ENCODE data around the gene BCL11A. TPM values are rescaled to one million over a fixed set of nuclear protein-coding genes. Genes with fewer than 3 reads are reported as not detected.

BCL11A gene
- polyA plus RNA-seq, 2 of the 4 experiments (the other 2 are of a cell fraction), result 0.12 to 0.13 TPM

DNA sequence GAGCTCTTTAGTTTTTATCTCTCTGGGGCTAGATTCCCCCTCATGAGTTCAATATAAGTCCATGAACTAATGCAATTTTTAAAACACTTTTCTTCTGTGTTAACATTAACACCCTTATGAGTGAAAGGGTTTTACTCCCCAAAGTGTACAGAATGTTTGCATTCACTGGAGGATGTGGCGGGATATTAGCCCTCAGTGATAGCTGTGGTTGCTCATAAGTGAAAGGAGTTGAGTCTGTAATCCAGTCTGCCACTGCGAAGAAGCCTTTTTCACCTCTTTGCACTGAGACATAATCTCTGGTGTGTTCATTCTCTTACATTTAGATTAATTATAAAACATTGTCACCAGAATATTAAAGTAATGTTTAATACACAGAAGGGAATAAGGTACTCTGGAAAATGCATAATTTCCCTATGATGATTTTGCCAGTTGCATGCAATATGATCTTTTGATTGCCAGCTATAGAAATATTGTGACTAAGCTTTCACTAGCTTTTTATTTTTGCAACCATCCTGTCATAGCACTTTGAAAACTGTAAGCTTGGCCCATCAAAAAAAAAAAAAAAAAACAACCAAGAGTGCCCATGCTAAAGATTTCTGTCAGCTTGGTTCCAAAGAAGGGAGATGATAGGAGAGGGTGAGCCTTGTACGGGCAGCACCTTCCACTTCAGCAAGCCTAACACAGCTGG lies 113.2 kb downstream of the BCL11A start (continued):
- TF ChIP-seq ZNF302 (CRISPR knock-in tag; IDR thresholded peaks at IDR 0.05), result no peak
- TF ChIP-seq ESRRA (IDR thresholded peaks at IDR 0.05; ENCODE audit: borderline replicate concordance, low read length), result no peak
- no peak for TF ChIP-seq KDM5A (IDR thresholded peaks at IDR 0.05)
- no peak for TF ChIP-seq KDM1A (IDR thresholded peaks at IDR 0.05; ENCODE audit: low read depth)

DNA sequence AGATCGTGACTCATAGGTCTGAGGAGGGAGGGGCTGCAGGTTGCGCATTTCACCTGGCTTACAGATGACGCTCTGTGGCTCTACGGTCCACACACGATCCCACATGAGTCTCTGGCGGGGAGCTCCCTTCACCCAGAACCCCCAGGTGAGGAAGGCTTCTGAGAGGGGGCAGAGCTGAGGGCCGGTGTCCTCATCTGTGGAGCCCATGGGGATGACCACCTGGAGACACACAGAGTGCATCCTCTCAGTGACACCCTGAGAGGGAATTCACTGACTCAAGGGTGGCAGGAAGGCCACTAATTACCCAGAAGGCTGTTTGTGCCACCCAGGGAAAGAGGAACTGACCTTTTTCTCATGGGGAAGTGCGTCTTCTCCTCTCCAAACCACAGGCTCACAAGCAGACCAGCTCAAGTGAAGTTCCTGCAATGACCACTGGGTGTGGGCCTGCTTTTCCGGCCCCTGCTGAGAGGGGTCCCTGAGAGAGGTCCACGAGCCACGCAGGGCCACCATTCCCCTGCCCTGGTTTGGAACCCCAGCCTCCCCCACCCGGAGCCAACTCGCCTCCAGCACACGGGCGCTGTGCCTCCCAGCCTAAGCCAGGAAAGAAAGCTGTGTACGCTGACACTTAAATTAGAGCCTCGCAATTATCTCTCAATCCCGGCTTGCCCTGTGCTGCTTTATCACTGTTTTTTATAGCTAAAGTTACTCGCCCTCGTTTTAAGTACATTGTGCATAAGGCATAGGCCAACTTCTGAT lies 114.1 kb downstream of the BCL11A start:
- FAIRE-seq (no peak), DNase-seq (ENCODE audit: low read depth in 1 of 2, low spot score in 1 of 2) (no peak), ATAC-seq (peak; percentile 76 to 91; a peak in 4 of 6 replicates)
- Histone ChIP-seq H3K4me1 (no peaks in the 10 kb centered on the region), H3K4me2 (no peak overlapping the region), H3K27ac (no peak overlapping the region), H3K9me3 (no peaks in the 10 kb centered on the region), H3K4me3 (no peak overlapping the region)
- ChIA-PET CTCF (no interaction called here), POLR2A (no interaction called here)
- 51% methylated on average over 16 of the region's 20 CpGs for WGBS (ENCODE audit: missing lambda C conversion rate)
- TF ChIP-seq EHF (CRISPR knock-in tag; IDR thresholded peaks at IDR 0.05), result no peak
- no peak for TF ChIP-seq POLR2A (IDR thresholded peaks at IDR 0.05; ENCODE audit: low read length)
- TF ChIP-seq NPAS2 (CRISPR knock-in tag; IDR thresholded peaks at IDR 0.05; ENCODE audit: borderline replicate concordance), result no peak
- TF ChIP-seq, protein P1, sequence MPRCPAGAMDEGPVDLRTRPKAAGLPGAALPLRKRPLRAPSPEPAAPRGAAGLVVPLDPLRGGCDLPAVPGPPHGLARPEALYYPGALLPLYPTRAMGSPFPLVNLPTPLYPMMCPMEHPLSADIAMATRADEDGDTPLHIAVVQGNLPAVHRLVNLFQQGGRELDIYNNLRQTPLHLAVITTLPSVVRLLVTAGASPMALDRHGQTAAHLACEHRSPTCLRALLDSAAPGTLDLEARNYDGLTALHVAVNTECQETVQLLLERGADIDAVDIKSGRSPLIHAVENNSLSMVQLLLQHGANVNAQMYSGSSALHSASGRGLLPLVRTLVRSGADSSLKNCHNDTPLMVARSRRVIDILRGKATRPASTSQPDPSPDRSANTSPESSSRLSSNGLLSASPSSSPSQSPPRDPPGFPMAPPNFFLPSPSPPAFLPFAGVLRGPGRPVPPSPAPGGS (IDR thresholded peaks at IDR 0.05), result no peak
- TF ChIP-seq JUN (IDR thresholded peaks at IDR 0.05), result no peak
- TF ChIP-seq HOXA7 (CRISPR knock-in tag; IDR thresholded peaks at IDR 0.05), result no peak
- no peak for TF ChIP-seq ZSCAN20 (CRISPR knock-in tag; IDR thresholded peaks at IDR 0.05)
- no peak for TF ChIP-seq MAFK (IDR thresholded peaks at IDR 0.05; ENCODE audit: partially characterized antibody)
- TF ChIP-seq MYC (IDR thresholded peaks at IDR 0.05; ENCODE audit: borderline replicate concordance, low read length), result no peak
- TF ChIP-seq TFCP2L1 (CRISPR knock-in tag; IDR thresholded peaks at IDR 0.05), result no peak
- TF ChIP-seq, protein P2, sequence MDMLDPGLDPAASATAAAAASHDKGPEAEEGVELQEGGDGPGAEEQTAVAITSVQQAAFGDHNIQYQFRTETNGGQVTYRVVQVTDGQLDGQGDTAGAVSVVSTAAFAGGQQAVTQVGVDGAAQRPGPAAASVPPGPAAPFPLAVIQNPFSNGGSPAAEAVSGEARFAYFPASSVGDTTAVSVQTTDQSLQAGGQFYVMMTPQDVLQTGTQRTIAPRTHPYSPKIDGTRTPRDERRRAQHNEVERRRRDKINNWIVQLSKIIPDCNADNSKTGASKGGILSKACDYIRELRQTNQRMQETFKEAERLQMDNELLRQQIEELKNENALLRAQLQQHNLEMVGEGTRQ (IDR thresholded peaks at IDR 0.05), result no peak
- no peak for TF ChIP-seq EHMT2 (IDR thresholded peaks at IDR 0.05; ENCODE audit: low read depth)
- no peak for TF ChIP-seq ZNF302 (CRISPR knock-in tag; IDR thresholded peaks at IDR 0.05)
- no peak for TF ChIP-seq NR3C1 (IDR thresholded peaks at IDR 0.05)
- no peak for TF ChIP-seq CBX8 (IDR thresholded peaks at IDR 0.05)
- no peak for TF ChIP-seq CEBPB (IDR thresholded peaks at IDR 0.05)
- no peak for TF ChIP-seq CHD4 (IDR thresholded peaks at IDR 0.05; ENCODE audit: borderline replicate concordance)
- TF ChIP-seq, protein P3, sequence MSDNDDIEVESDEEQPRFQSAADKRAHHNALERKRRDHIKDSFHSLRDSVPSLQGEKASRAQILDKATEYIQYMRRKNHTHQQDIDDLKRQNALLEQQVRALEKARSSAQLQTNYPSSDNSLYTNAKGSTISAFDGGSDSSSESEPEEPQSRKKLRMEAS (IDR thresholded peaks at IDR 0.05), result no peak
- TF ChIP-seq, protein P4, sequence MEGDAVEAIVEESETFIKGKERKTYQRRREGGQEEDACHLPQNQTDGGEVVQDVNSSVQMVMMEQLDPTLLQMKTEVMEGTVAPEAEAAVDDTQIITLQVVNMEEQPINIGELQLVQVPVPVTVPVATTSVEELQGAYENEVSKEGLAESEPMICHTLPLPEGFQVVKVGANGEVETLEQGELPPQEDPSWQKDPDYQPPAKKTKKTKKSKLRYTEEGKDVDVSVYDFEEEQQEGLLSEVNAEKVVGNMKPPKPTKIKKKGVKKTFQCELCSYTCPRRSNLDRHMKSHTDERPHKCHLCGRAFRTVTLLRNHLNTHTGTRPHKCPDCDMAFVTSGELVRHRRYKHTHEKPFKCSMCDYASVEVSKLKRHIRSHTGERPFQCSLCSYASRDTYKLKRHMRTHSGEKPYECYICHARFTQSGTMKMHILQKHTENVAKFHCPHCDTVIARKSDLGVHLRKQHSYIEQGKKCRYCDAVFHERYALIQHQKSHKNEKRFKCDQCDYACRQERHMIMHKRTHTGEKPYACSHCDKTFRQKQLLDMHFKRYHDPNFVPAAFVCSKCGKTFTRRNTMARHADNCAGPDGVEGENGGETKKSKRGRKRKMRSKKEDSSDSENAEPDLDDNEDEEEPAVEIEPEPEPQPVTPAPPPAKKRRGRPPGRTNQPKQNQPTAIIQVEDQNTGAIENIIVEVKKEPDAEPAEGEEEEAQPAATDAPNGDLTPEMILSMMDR (IDR thresholded peaks at IDR 0.05), result no peak
- TF ChIP-seq RNF2 (IDR thresholded peaks at IDR 0.05; ENCODE audit: borderline replicate concordance, low read depth), result no peak
